ENCODE data around the gene KIF25.
"Not testable (repeated sequence)": the region's sequence is repeated elsewhere in the genome, so short reads cannot be mapped to it uniquely, and the experiment has no call there.

KIF25 gene

GRCh38 chr6:168067081-168067759 is 69.7 kb downstream of the KIF25 start:
- no peak for DNase-seq (ENCODE audit: low read depth, low spot score)

- no peak for DNase-seq (ENCODE audit: low read depth, low spot score)
Measured at GRCh38 chr6:168070804-168071203, 73.3 kb downstream of the KIF25 start.

GRCh38 chr6:168071620-168072019 is 74.1 kb downstream of the KIF25 start:
- no peak for DNase-seq (ENCODE audit: low read depth, low spot score)

- DNase-seq (ENCODE audit: low read depth, low spot score) = no peak
Measured at GRCh38 chr6:168072261-168072660, 74.8 kb downstream of the KIF25 start.

- no peak for DNase-seq (ENCODE audit: low read depth, low spot score)
Measured at GRCh38 chr6:168072730-168073129, 75.3 kb downstream of the KIF25 start.

- no peak for DNase-seq (ENCODE audit: low read depth, low spot score)
Measured at GRCh38 chr6:168073937-168074730, 76.7 kb downstream of the KIF25 start.

GRCh38 chr6:168075216-168075615 is 77.7 kb downstream of the KIF25 start:
- DNase-seq (ENCODE audit: low read depth, low spot score) = no peak

- no peak for DNase-seq (ENCODE audit: low read depth, low spot score)
Measured at GRCh38 chr6:168075787-168076202, 78.3 kb downstream of the KIF25 start.

- DNase-seq (ENCODE audit: low read depth, low spot score) = not testable (repeated sequence)
Measured at GRCh38 chr6:168077401-168077800, 79.9 kb downstream of the KIF25 start.

- DNase-seq (ENCODE audit: low read depth, low spot score) = no peak
Measured at GRCh38 chr6:168078175-168078942, 80.9 kb downstream of the KIF25 start.

GRCh38 chr6:168078943-168079405 is 81.5 kb downstream of the KIF25 start, which contains the start of gene FRMD1:
Gene FRMD1, minus strand, starts transcription at chr6:168079212. Its CDS starts 118 bp downstream, at chr6:168079094.
- DNase-seq (ENCODE audit: low read depth, low spot score) = no peak

GRCh38 chr6:168080393-168081077 is 83.1 kb downstream of the KIF25 start:
- DNase-seq (ENCODE audit: low read depth, low spot score) = no peak

GRCh38 chr6:168081858-168082546 is 84.5 kb downstream of the KIF25 start:
- no peak for DNase-seq (ENCODE audit: low read depth, low spot score)

GRCh38 chr6:168082860-168083513 is 85.5 kb downstream of the KIF25 start:
- DNase-seq (ENCODE audit: low read depth, low spot score) = no peak

GRCh38 chr6:168083514-168083885 is 86.0 kb downstream of the KIF25 start:
- no peak for DNase-seq (ENCODE audit: low read depth, low spot score)

- DNase-seq (ENCODE audit: low read depth, low spot score) = no peak
Measured at GRCh38 chr6:168084465-168085160, 87.1 kb downstream of the KIF25 start.

GRCh38 chr6:168086066-168086465 is 88.6 kb downstream of the KIF25 start:
- no peak for DNase-seq (ENCODE audit: low read depth, low spot score)

GRCh38 chr6:168086616-168087015 is 89.1 kb downstream of the KIF25 start:
- DNase-seq (ENCODE audit: low read depth, low spot score) = no peak

- no peak for DNase-seq (ENCODE audit: low read depth, low spot score)
Measured at GRCh38 chr6:168087436-168088160, 90.1 kb downstream of the KIF25 start.

All from astrocyte of the hippocampus (primary cell).